Progenitor cell of endocrine pancreas (in vitro differentiated cells): ENCODE data around the gene HSD11B1L. TPM values are rescaled to one million over a fixed set of nuclear protein-coding genes. Genes with fewer than 3 reads are reported as not detected.
A peak's percentile ranks its signal among the peaks of the same experiment; 100 is the strongest.

Source experiments
- DNase-seq: peaks from one replicate; pipeline ENCODE4 v3.0.0; 2021; ENCODE audit warnings: low spot score; ENCODE audit not compliant: unreplicated experiment
- H3K27ac Mint-ChIP-seq: 2 replicates; pipeline ENCODE4 v1.8.0; 2021; ENCODE audit warnings: mild to moderate bottlenecking, moderate library complexity, mixed read lengths
- H3K27me3 Mint-ChIP-seq: 2 replicates; pipeline ENCODE4 v1.8.0; 2021; ENCODE audit warnings: mixed read lengths
- H3K36me3 Mint-ChIP-seq: 2 replicates; pipeline ENCODE4 v1.8.0; 2022; ENCODE audit warnings: mixed read lengths; ENCODE audit not compliant: insufficient read depth
- H3K4me1 Mint-ChIP-seq: 2 replicates; pipeline ENCODE4 v1.8.0; 2021; ENCODE audit warnings: low read depth, mixed read lengths
- H3K4me3 Mint-ChIP-seq: 2 replicates; pipeline ENCODE4 v1.8.0; 2021; ENCODE audit warnings: low read depth, mild to moderate bottlenecking, moderate library complexity, mixed read lengths
- H3K9me3 Mint-ChIP-seq: 2 replicates; pipeline ENCODE4 v1.8.0; 2021; ENCODE audit warnings: low read depth, mixed read lengths
- total RNA-seq: library from RNA; stranded (reverse); gene quantifications from 2 replicates; pipeline ENCODE4 v1.2.1, GENCODE V29; 2021
- TF ChIP-seq, protein P1 (sequence below): fragments of 200-600 bp; sonication (generic); IDR thresholded peaks from one replicate; pipeline ENCODE4 v1.5.0; 2021; ENCODE audit warnings: antibody characterized with exemption, mild to moderate bottlenecking; ENCODE audit not compliant: unreplicated experiment

HSD11B1L gene
- total RNA-seq, 1 donor from 2014 or later, result 20.1 TPM

DNA sequence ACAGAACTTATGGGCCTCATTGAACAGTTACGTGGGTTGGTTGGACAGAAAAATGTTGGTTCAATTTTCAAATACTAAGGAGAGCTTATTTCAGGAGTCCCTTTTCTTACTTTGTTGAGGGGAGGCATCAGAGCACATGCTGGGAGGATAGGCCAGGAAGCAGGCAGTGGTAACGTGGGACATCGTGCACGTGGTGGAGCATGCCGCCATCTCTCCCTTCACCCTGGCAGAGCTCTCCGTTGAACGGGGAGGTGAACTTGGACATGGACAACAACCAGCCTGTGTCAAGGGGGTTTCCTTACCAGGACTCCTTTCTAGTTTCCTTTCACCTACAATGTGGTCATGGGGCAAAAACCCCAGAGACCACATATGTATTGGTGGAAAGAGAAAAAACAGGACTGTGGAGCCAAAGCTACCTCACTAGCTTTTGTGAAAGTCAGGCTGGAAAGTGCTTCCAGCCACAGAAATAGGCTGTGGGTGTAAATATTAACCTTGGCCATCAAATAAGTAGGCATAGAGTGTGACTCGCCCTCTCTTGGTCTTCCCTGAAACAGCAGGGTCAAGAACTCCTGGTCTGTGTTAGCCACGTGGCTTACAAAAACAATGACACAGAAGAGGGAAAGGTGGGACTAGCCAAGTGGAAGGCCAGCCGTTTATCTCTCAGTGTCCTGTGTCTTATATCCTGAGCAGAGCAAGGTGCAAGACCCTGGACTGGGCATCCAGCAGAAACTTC lies 14.9 kb upstream of the HSD11B1L start:
- peaks cover 32% of the 10 kb centered on the region for H3K36me3 Mint-ChIP-seq
- H3K4me1 Mint-ChIP-seq, result no peaks in the 10 kb centered on the region
- H3K27ac Mint-ChIP-seq, result peak overlapping the region; percentile 86
- no peaks in the 10 kb centered on the region for H3K27me3 Mint-ChIP-seq
- TF ChIP-seq, protein P1, sequence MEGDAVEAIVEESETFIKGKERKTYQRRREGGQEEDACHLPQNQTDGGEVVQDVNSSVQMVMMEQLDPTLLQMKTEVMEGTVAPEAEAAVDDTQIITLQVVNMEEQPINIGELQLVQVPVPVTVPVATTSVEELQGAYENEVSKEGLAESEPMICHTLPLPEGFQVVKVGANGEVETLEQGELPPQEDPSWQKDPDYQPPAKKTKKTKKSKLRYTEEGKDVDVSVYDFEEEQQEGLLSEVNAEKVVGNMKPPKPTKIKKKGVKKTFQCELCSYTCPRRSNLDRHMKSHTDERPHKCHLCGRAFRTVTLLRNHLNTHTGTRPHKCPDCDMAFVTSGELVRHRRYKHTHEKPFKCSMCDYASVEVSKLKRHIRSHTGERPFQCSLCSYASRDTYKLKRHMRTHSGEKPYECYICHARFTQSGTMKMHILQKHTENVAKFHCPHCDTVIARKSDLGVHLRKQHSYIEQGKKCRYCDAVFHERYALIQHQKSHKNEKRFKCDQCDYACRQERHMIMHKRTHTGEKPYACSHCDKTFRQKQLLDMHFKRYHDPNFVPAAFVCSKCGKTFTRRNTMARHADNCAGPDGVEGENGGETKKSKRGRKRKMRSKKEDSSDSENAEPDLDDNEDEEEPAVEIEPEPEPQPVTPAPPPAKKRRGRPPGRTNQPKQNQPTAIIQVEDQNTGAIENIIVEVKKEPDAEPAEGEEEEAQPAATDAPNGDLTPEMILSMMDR, result no peak
- H3K9me3 Mint-ChIP-seq, result no peaks in the 10 kb centered on the region
- no peak overlapping the region for H3K4me3 Mint-ChIP-seq
- DNase-seq, result no peak

DNA sequence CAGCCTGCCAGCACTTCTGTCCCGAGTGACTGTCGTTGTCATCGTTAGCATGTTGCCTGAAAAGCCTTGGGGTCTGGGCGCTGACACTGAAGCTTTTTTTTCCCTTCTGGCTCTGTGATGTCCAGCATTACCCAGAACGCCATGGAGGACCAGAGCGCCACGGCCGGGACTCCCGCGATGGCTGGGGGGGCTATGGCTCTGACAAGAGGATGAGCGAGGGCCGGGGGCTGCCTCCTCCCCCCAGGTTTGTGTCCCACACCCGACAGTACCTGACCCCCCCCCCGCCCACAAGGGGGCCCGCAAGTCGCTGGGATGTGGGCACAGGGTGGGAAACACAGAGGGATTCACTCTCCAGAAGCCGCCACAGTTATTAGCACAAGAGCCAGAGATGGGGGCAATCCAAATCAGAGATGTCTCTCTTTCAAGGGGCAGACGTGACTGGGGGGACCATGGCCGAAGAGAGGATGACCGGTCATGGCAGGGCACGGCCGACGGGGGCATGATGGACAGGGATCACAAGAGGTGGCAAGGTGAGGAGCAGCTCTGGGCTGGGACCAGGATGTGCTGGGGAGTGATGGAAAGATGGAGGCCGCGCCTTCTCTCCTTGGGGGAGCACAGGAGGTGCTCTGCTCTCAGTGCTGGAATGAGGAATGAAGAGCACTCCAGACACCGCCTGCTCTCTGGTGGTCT lies 13.8 kb upstream of the HSD11B1L start:
- Mint-ChIP-seq H3K27ac (no peak overlapping the region), H3K36me3 (peaks cover 33% of the 10 kb centered on the region), H3K4me1 (no peaks in the 10 kb centered on the region), H3K27me3 (no peaks in the 10 kb centered on the region), H3K4me3 (no peak overlapping the region), H3K9me3 (no peaks in the 10 kb centered on the region)
- TF ChIP-seq, protein P1, result no peak
- DNase-seq, result no peak

DNA sequence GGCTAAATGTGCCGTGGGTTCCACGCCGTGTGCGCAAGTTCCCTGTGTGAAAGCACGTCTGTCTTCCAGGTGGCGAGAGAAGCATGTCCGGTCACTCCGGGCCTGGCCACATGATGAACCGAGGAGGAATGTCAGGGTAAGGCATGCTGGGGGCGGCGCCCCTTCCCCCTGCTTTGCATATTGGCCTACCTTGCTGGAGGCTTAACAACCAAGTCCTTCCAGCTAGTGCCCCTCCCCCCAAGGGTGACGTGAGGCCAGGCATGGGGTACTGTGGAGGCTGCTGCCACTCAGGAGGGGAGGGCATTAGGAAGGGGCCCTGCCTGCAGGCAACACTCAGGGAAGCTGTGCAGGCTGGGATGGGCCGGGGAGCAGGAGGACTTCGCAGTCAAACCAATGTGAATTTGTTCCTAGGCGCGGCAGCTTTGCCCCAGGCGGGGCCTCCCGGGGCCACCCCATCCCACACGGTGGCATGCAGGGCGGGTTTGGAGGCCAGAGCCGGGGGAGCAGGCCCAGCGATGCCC lies 13.0 kb upstream of the HSD11B1L start:
- H3K4me1 Mint-ChIP-seq, result no peaks in the 10 kb centered on the region
- H3K27ac Mint-ChIP-seq, result no peak overlapping the region
- H3K36me3 Mint-ChIP-seq, result peaks cover 35% of the 10 kb centered on the region
- no peaks in the 10 kb centered on the region for H3K27me3 Mint-ChIP-seq
- no peaks in the 10 kb centered on the region for H3K9me3 Mint-ChIP-seq
- TF ChIP-seq, protein P1, result no peak
- no peak overlapping the region for H3K4me3 Mint-ChIP-seq
- DNase-seq, result no peak

DNA sequence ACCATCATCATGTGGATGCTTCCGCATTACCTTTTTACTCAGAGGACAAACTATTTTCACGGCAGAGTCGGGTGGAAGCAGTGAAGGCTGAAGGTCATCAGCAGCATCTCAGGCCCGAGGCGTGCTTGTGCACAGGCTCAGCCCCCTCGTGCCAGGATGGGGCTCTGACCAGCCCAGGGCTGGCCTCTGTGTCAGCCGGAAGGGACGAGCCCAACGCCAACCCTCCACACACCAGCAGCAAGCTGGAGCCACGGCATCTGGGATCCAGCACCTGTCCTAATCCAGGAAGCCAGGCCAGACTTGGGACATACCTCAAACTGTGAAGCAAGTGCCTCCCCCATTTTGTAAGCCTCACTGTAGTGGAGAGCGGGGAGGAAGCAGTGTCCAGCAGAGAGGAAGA lies 11.6 kb upstream of the HSD11B1L start:
- Mint-ChIP-seq H3K27me3 (no peaks in the 10 kb centered on the region), H3K4me3 (no peak overlapping the region), H3K27ac (no peak overlapping the region), H3K36me3 (peaks cover 35% of the 10 kb centered on the region), H3K9me3 (no peaks in the 10 kb centered on the region), H3K4me1 (no peaks in the 10 kb centered on the region)
- DNase-seq, result no peak
- TF ChIP-seq, protein P1, result no peak

DNA sequence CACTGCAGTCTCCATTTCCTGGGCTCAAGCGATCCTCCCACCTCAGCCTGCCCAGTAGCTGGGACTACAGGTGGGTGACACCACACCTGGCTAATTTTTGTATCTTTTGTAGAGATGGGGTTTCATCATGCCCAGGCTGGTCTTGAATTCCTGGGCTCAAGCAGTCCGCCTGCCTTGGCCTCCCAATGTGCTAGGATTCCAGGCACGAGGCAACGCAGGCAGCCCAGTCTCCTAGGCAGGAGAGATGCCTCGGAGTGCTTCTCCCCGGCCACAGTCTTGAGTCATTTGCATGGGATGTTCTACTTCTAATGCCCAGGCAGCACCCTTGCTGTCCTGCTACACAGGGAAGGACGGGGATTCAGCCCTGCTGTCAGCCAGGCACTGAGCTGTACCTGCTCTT lies 9.2 kb upstream of the HSD11B1L start:
- Mint-ChIP-seq H3K36me3 (peaks cover 22% of the 10 kb centered on the region), H3K9me3 (no peaks in the 10 kb centered on the region), H3K4me3 (no peak overlapping the region), H3K27ac (no peak overlapping the region), H3K27me3 (no peaks in the 10 kb centered on the region), H3K4me1 (no peaks in the 10 kb centered on the region)
- no peak for DNase-seq
- TF ChIP-seq, protein P1, result no peak
